Keratinocyte (primary cell): ENCODE data around the gene HADHB. TPM values are rescaled to one million over a fixed set of nuclear protein-coding genes. Genes with fewer than 3 reads are reported as not detected.

Experiments
- DNase-seq: peaks from one replicate; pipeline ENCODE4 v3.0.0-alpha.2; 2011; ENCODE audit warnings: low read depth, missing footprints, low spot score
- FAIRE-seq: peaks from 2 replicates; lab custom pipeline; 2011; peaks lifted over from hg19 to GRCh38; lab: Jason Lieb, UNC
- H2AFZ ChIP-seq: 2 replicates; pipeline ENCODE4 v1.6.0; 2012; ENCODE audit warnings: low read length, control low read depth, inconsistent platforms; ENCODE audit not compliant: control insufficient read depth
- H3K27ac ChIP-seq: 2 replicates; pipeline ENCODE4 v1.5.1; 2011; ENCODE audit warnings: low read length; ENCODE audit not compliant: control insufficient read depth, insufficient read depth
- H3K27me3 ChIP-seq: 3 replicates; pipeline ENCODE4 v1.6.0; 2011; ENCODE audit warnings: low read length; ENCODE audit not compliant: control insufficient read depth, insufficient read depth; ENCODE audit errors: extremely low read depth
- H3K36me3 ChIP-seq, 2 experiments: 2 replicates in 1 of 2; 3 replicates in 1 of 2; pipeline ENCODE4 v1.5.1; 2011; ENCODE audit warnings: low read length in 2 of 2, mild to moderate bottlenecking in 1 of 2; ENCODE audit not compliant: control insufficient read depth in 2 of 2, insufficient read depth in 2 of 2; ENCODE audit errors: extremely low read depth in 1 of 2
- H3K4me1 ChIP-seq: 3 replicates; pipeline ENCODE4 v1.5.1; 2011; ENCODE audit warnings: low read length; ENCODE audit not compliant: control insufficient read depth, insufficient read depth; ENCODE audit errors: extremely low read depth
- H3K4me2 ChIP-seq: 3 replicates; pipeline ENCODE4 v1.6.0; 2011; ENCODE audit warnings: low read depth, low read length; ENCODE audit not compliant: control insufficient read depth, insufficient read depth; ENCODE audit errors: extremely low read depth
- H3K4me3 ChIP-seq, 3 experiments: fragments of 200-600 bp in 1 of 3; sonication (generic) in 1 of 3; 2 replicates in 2 of 3; 3 replicates in 1 of 3; pipeline ENCODE4 v1.5.1; 2011 to 2016; ENCODE audit warnings: low read length in 3 of 3, mild to moderate bottlenecking in 3 of 3, control low read depth in 2 of 3, inconsistent platforms in 1 of 3, low read depth in 1 of 3, mixed read lengths in 1 of 3, mixed run types in 1 of 3, moderate library complexity in 1 of 3; ENCODE audit not compliant: control insufficient read depth in 2 of 3, insufficient read depth in 2 of 3; ENCODE audit errors: extremely low read depth in 1 of 3
- H3K79me2 ChIP-seq: 2 replicates; pipeline ENCODE4 v1.6.0; 2012; ENCODE audit warnings: low read length; ENCODE audit not compliant: control insufficient read depth, insufficient read depth
- H3K9ac ChIP-seq: 3 replicates; pipeline ENCODE4 v1.6.0; 2011; ENCODE audit warnings: low read length; ENCODE audit not compliant: control insufficient read depth, insufficient read depth; ENCODE audit errors: extremely low read depth
- H3K9me1 ChIP-seq: 3 replicates; pipeline ENCODE4 v1.6.0; 2011; ENCODE audit warnings: low read length; ENCODE audit not compliant: control insufficient read depth, insufficient read depth; ENCODE audit errors: extremely low read depth
- H3K9me3 ChIP-seq: 2 replicates; pipeline ENCODE4 v1.5.1; 2012; ENCODE audit warnings: low read depth, low read length; ENCODE audit not compliant: control insufficient read depth
- H4K20me1 ChIP-seq: 3 replicates; pipeline ENCODE4 v1.6.0; 2011; ENCODE audit warnings: low read length; ENCODE audit not compliant: control insufficient read depth, insufficient read depth; ENCODE audit errors: extremely low read depth
- CTCF ChIP-seq, 3 experiments: IDR thresholded peaks in 1 of 3; conservative IDR thresholded peaks in 1 of 3; optimal IDR thresholded peaks in 1 of 3; 2 replicates in 2 of 3; 3 replicates in 1 of 3; pipeline versions ENCODE3 to v1.5.1; 2011; ENCODE audit warnings: low read length in 3 of 3, mild to moderate bottlenecking in 3 of 3, moderate library complexity in 2 of 3, control low read depth in 1 of 3, inconsistent platforms in 1 of 3; ENCODE audit not compliant: insufficient read depth in 2 of 3; ENCODE audit errors: extremely low read depth in 1 of 3
- EZH2 ChIP-seq: IDR thresholded peaks from one replicate; pipeline ENCODE4 v1.6.1; 2012; ENCODE audit warnings: inconsistent platforms, mild to moderate bottlenecking, low read length, moderate library complexity
- dilution Hi-C: fragments of 300-500 bp; cut with MboI; formaldehyde crosslinking; loops from one replicate; pipeline ENCODE4 v1.7.0; 2020; ENCODE audit warnings: low sequenced_read_pairs; ENCODE audit not compliant: extremely low pct_ligation_motif_present
- polyA plus RNA-seq, 5 experiments: library from polyadenylated mRNA; depleted of rRNA in 3 of 5; stranded (reverse) in 3 of 5; stranded (forward) in 1 of 5; unstranded in 1 of 5; fragments of >200 nt; gene quantifications; 1 replicate in 1 of 5; 2 replicates in 3 of 5; 3 replicates in 1 of 5; pipeline versions ENCODE4 v1.2.1 to v1.2.3, GENCODE V29; 2011 to 2012; ENCODE audit warnings: missing spikeins in 2 of 5, low read depth in 1 of 5, low replicate concordance in 1 of 5

HADHB gene
- polyA plus RNA-seq, 1 donor (not counting 4 experiments of a cell fraction or from before 2014, with no cell fraction given): 109 TPM

DNA sequence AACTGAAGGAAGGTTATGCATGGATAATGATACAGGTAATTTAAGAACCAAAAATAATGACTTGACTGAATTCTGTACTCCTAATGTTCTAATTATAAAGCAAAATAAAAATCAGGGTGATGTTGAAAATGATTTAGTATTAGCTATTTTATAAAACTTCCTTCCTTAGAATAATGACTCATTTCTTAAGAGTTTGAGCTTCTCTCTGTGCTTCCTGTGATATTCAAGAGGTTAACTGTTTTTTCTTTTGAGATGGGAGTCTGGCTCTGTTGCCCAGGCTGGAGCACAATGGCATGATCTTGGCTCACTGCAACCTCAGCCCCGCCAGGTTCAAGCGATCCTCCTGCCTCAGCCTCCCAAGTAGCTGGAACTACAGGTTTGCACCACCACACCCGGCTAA, 15.1 kb upstream of the HADHB start:
- Histone ChIP-seq H3K79me2 (no peaks in the 10 kb centered on the region), H3K9me3 (no peaks in the 10 kb centered on the region), H2AFZ (no peak overlapping the region), H3K4me1 (no peaks in the 10 kb centered on the region), H3K4me3 (no peak overlapping the region), H3K36me3 (peaks cover 22 to 24% of the 10 kb centered on the region in 2 experiments), H3K9ac (no peak overlapping the region), H4K20me1 (no peaks in the 10 kb centered on the region), H3K9me1 (no peaks in the 10 kb centered on the region), H3K27me3 (no peaks in the 10 kb centered on the region), H3K27ac (no peak overlapping the region), H3K4me2 (no peak overlapping the region)
- DNase-seq (no peak), FAIRE-seq (no peak)
- dilution Hi-C loops: no loop called here
- no peak for TF ChIP-seq CTCF (optimal IDR thresholded peaks at IDR 0.05 in 1 of 3, IDR thresholded peaks at IDR 0.05 in 1 of 3, conservative IDR thresholded peaks at IDR 0.05 in 1 of 3; ENCODE audit: extremely low read depth in 1 of 3, insufficient read depth in 2 of 3, low read length in 3 of 3)
- TF ChIP-seq EZH2: no peak

- Histone ChIP-seq H3K9ac (no peak overlapping the region), H3K9me1 (no peaks in the 10 kb centered on the region), H3K9me3 (no peaks in the 10 kb centered on the region), H3K4me1 (no peaks in the 10 kb centered on the region), H4K20me1 (no peaks in the 10 kb centered on the region), H3K27me3 (no peaks in the 10 kb centered on the region), H3K4me2 (no peak overlapping the region), H3K4me3 (no peak overlapping the region), H2AFZ (no peak overlapping the region), H3K27ac (no peak overlapping the region), H3K36me3 (peaks cover 26 to 28% of the 10 kb centered on the region in 2 experiments), H3K79me2 (no peaks in the 10 kb centered on the region)
- dilution Hi-C loops: no loop called here
- FAIRE-seq (no peak), DNase-seq (no peak)
- TF ChIP-seq EZH2 (no peak), CTCF (optimal IDR thresholded peaks at IDR 0.05 in 1 of 3, IDR thresholded peaks at IDR 0.05 in 1 of 3, conservative IDR thresholded peaks at IDR 0.05 in 1 of 3; ENCODE audit: extremely low read depth in 1 of 3, insufficient read depth in 2 of 3, low read length in 3 of 3) (no peak)
These were observed 13.9 kb upstream of the HADHB start for GRCh38 chr2:26230806-26231205.
